Activated CD8-positive, alpha-beta memory T cell treated with anti-CD3 and anti-CD28 coated beads for 48 hours (primary cell): ENCODE results near the gene RBM12.

Experiments used
- DNase-seq, 3 experiments: peaks; one replicate each; pipeline ENCODE4 v3.0.0-alpha.2; 2020; ENCODE audit warnings: low read depth in 2 of 3, low spot score in 2 of 3

RBM12 gene

GRCh38 chr20:35600993-35601973 lies 63.4 kb downstream of the RBM12 start:
- peak in 1 of 3 experiments; percentile 45 for DNase-seq

GRCh38 chr20:35600176-35600992 lies 64.3 kb downstream of the RBM12 start:
- DNase-seq: no peak

- no peak for DNase-seq
Observed at GRCh38 chr20:35599776-35600120, 65.0 kb downstream of the RBM12 start.
